B cell (primary cell): ENCODE measurements around the gene RIPOR3.

Experiments used
- EZH2 ChIP-seq: IDR thresholded peaks from 2 replicates; pipeline ENCODE4 v1.6.1; 2012; ENCODE audit warnings: borderline replicate concordance, low read depth, mild to moderate bottlenecking, moderate library complexity, low read length; ENCODE audit not compliant: insufficient read depth, poor library complexity, severe bottlenecking
- TF ChIP-seq, protein P1 (sequence below): fragments of 200-600 bp; IDR thresholded peaks from one replicate; pipeline ENCODE4 v1.8.0; 2022; ENCODE audit warnings: antibody characterized with exemption, mild to moderate bottlenecking

- TF ChIP-seq, protein P1, sequence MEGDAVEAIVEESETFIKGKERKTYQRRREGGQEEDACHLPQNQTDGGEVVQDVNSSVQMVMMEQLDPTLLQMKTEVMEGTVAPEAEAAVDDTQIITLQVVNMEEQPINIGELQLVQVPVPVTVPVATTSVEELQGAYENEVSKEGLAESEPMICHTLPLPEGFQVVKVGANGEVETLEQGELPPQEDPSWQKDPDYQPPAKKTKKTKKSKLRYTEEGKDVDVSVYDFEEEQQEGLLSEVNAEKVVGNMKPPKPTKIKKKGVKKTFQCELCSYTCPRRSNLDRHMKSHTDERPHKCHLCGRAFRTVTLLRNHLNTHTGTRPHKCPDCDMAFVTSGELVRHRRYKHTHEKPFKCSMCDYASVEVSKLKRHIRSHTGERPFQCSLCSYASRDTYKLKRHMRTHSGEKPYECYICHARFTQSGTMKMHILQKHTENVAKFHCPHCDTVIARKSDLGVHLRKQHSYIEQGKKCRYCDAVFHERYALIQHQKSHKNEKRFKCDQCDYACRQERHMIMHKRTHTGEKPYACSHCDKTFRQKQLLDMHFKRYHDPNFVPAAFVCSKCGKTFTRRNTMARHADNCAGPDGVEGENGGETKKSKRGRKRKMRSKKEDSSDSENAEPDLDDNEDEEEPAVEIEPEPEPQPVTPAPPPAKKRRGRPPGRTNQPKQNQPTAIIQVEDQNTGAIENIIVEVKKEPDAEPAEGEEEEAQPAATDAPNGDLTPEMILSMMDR, result no peak
- no peak for TF ChIP-seq EZH2
Measured at GRCh38 chr20:50674138-50674825, 17.1 kb downstream of the RIPOR3 start.
